ENCODE measurements around the gene CFAP69. TPM values are rescaled to one million over a fixed set of nuclear protein-coding genes. Genes with fewer than 3 reads are reported as not detected.
A peak's percentile ranks its signal among the peaks of the same experiment; 100 is the strongest.

Gene CFAP69
- total and polyA plus RNA-seq, 2 experiments from 2014 or later: 4.9 to 7.9 TPM

- Histone ChIP-seq H3K4me2 (peak overlapping the region; percentile 95), H3F3A (replicated peaks; ENCODE audit: low read depth) (no peaks in the 10 kb centered on the region; the same call in 1 of the 2 replicates)
- peak; percentile 40 for ATAC-seq
Measured at GRCh38 chr7:90212149-90212495, 32.9 kb upstream of the CFAP69 start.

More at GRCh38 chr7:90212149-90212495, 32.9 kb upstream of the CFAP69 start:
- no peaks in the 10 kb centered on the region for H3K27me3 ChIP-seq (ENCODE audit: insufficient read depth)
- no peaks in the 10 kb centered on the region for H4K20me1 ChIP-seq (replicated peaks; ENCODE audit: insufficient read depth)
- Mint-ChIP-seq H3K4me3 (no peak overlapping the region), H3K9me3 (no peaks in the 10 kb centered on the region), H3K27ac (0 out of 2 replicates have a peak overlapping the region, but pooled peaks have one; percentile 33), H3K27me3 (ENCODE audit: insufficient read depth, low read depth, poor library complexity) (peaks cover 6% of the 10 kb centered on the region), H3K4me1 (peaks cover 23% of the 10 kb centered on the region), H3K36me3 (ENCODE audit: low read depth) (peaks cover 4% of the 10 kb centered on the region)
- H3K36me3 ChIP-seq (ENCODE audit: insufficient read depth): no peaks in the 10 kb centered on the region
- no peaks in the 10 kb centered on the region for H3K9me2 ChIP-seq (ENCODE audit: insufficient read depth)
- H2AFZ ChIP-seq: peak overlapping the region; percentile 77
- H3K4me3 ChIP-seq: peak overlapping the region; percentile 92
- peak; percentile 35 for DNase-seq (ENCODE audit: low spot score)
- H3K4me1 ChIP-seq (ENCODE audit: insufficient read depth): peaks cover 49% of the 10 kb centered on the region
- H3K27ac ChIP-seq (ENCODE audit: low read depth): no peak overlapping the region
- H3K79me2 ChIP-seq (replicated peaks; ENCODE audit: insufficient read depth): peaks cover 41% of the 10 kb centered on the region
- TF ChIP-seq REST (IDR thresholded peaks at IDR 0.05; ENCODE audit: unreplicated experiment): no peak
- no peak for TF ChIP-seq NANOG (IDR thresholded peaks at IDR 0.05; ENCODE audit: borderline replicate concordance)
- TF ChIP-seq ZNF462 (CRISPR knock-in tag; IDR thresholded peaks at IDR 0.05): no peak
- no peak for TF ChIP-seq EZH2 (IDR thresholded peaks at IDR 0.05; ENCODE audit: low read depth, unreplicated experiment)
- TF ChIP-seq ZNF114 (CRISPR knock-in tag; IDR thresholded peaks at IDR 0.05): no peak
- TF ChIP-seq ETS1 (IDR thresholded peaks at IDR 0.05): no peak
- TF ChIP-seq ZNF331 (CRISPR knock-in tag; IDR thresholded peaks at IDR 0.05; ENCODE audit: low read depth): no peak
- no peak for TF ChIP-seq POLR2AphosphoS5 (IDR thresholded peaks at IDR 0.05; ENCODE audit: low read depth)
- no peak for TF ChIP-seq CTCF (conservative IDR thresholded peaks at IDR 0.05; ENCODE audit: low read depth in 2 of 2)
- no peak for TF ChIP-seq EZH2phosphoT487 (IDR thresholded peaks at IDR 0.05; ENCODE audit: unreplicated experiment)
- TF ChIP-seq STAT1 (IDR thresholded peaks at IDR 0.05; ENCODE audit: unreplicated experiment): no peak
- TF ChIP-seq JUNB (IDR thresholded peaks at IDR 0.05; ENCODE audit: unreplicated experiment): no peak
- no peak for TF ChIP-seq CREB1 (CRISPR knock-in tag; IDR thresholded peaks at IDR 0.05; ENCODE audit: low read depth)

Data from GM23338 (cell line).